HEK293 (cell line): ENCODE results near the gene QSOX1.

ENCODE experiments used
- CTCF ChIA-PET: fragments of 350-600 bp; formaldehyde crosslinking; extraction: SDS; loops from one replicate; lab custom pipeline; 2021; ENCODE audit warnings: antibody characterized with exemption; lab: Yijun Ruan, JAX
- POLR2A ChIA-PET: fragments of 300-600 bp; formaldehyde crosslinking; extraction: SDS; loops from one replicate; lab custom pipeline; 2020; ENCODE audit warnings: antibody characterized with exemption, inconsistent platforms; lab: Yijun Ruan, JAX
- H3K27ac ChIP-seq: fragments of 200-500 bp; sonication (Bioruptor generic); 2 replicates; pipeline ENCODE4 v1.5.1; 2014; ENCODE audit warnings: low read depth, low read length, control low read depth, inconsistent platforms; ENCODE audit errors: extremely low read depth
- H3K36me3 ChIP-seq, 2 experiments: fragments of 200-500 bp in 1 of 2; sonication (Bioruptor generic) in 1 of 2; 1 replicate in 1 of 2; 2 replicates in 1 of 2; pipeline ENCODE4 v1.5.1; 2014 to 2017; ENCODE audit warnings: inconsistent platforms in 2 of 2, low read length in 2 of 2; ENCODE audit not compliant: control insufficient read depth in 2 of 2, insufficient read depth in 1 of 2
- H3K4me1 ChIP-seq: fragments of 200-500 bp; sonication (Bioruptor generic); 2 replicates; pipeline ENCODE4 v1.5.1; 2014; ENCODE audit warnings: mild to moderate bottlenecking, low read length, inconsistent platforms; ENCODE audit not compliant: control insufficient read depth, insufficient read depth
- H3K4me3 ChIP-seq: 2 replicates; pipeline ENCODE4 v1.5.1; 2011; ENCODE audit warnings: low read depth, mild to moderate bottlenecking, control low read depth, low read length, moderate library complexity
- H3K9me3 ChIP-seq: fragments of 200-500 bp; sonication (Bioruptor generic); 2 replicates; pipeline ENCODE4 v1.5.1; 2014; ENCODE audit warnings: low read depth, low read length, inconsistent platforms; ENCODE audit not compliant: control insufficient read depth, insufficient read depth
- GLIS1 ChIP-seq: fragments of 450-650 bp; formaldehyde crosslinking; IDR thresholded peaks from 2 replicates; pipeline ENCODE4 v1.5.1; 2016; ENCODE audit warnings: missing biosample characterization, missing genetic modification characterization
- MEIS1 ChIP-seq: sonication (generic); formaldehyde crosslinking; IDR thresholded peaks from 2 replicates; pipeline ENCODE4 v1.8.1; 2022; ENCODE audit warnings: missing genetic modification reagents, mild to moderate bottlenecking, borderline replicate concordance
- PBX3 ChIP-seq: sonication (generic); formaldehyde crosslinking; IDR thresholded peaks from 2 replicates; pipeline ENCODE4 v1.8.1; 2022; ENCODE audit warnings: mild to moderate bottlenecking, moderate library complexity, missing genetic modification reagents
- PRDM10 ChIP-seq: fragments of 450-650 bp; formaldehyde crosslinking; IDR thresholded peaks from 2 replicates; pipeline ENCODE4 v1.5.1; 2016; ENCODE audit warnings: missing biosample characterization, missing genetic modification characterization
- ZBTB10 ChIP-seq: fragments of 450-650 bp; formaldehyde crosslinking; IDR thresholded peaks from 2 replicates; pipeline ENCODE4 v1.5.1; 2016; ENCODE audit warnings: missing biosample characterization, missing genetic modification characterization
- ZIC2 ChIP-seq: fragments of 450-650 bp; formaldehyde crosslinking; IDR thresholded peaks from 2 replicates; pipeline ENCODE4 v1.5.1; 2016; ENCODE audit warnings: missing biosample characterization, missing genetic modification characterization
- ZNF121 ChIP-seq: fragments of 450-650 bp; formaldehyde crosslinking; IDR thresholded peaks from 2 replicates; pipeline ENCODE4 v1.5.1; 2016; ENCODE audit warnings: missing biosample characterization, missing genetic modification characterization
- ZNF16 ChIP-seq: fragments of 450-650 bp; formaldehyde crosslinking; IDR thresholded peaks from 2 replicates; pipeline ENCODE4 v1.5.1; 2016; ENCODE audit warnings: low read depth, missing biosample characterization, missing genetic modification characterization
- ZNF341 ChIP-seq: fragments of 450-650 bp; formaldehyde crosslinking; IDR thresholded peaks from 2 replicates; pipeline ENCODE4; 2016; ENCODE audit warnings: low read depth, missing biosample characterization, missing genetic modification characterization
- ZNF366 ChIP-seq: fragments of 450-650 bp; formaldehyde crosslinking; conservative IDR thresholded peaks from 2 replicates; pipeline ENCODE4 v1.5.1; 2016; ENCODE audit warnings: missing biosample characterization, missing genetic modification characterization
- ZNF37A ChIP-seq: fragments of 450-650 bp; IDR thresholded peaks from 2 replicates; pipeline ENCODE4 v1.5.1; 2018; ENCODE audit warnings: missing biosample characterization, missing genetic modification characterization
- ZNF423 ChIP-seq: fragments of 450-650 bp; formaldehyde crosslinking; IDR thresholded peaks from 2 replicates; pipeline ENCODE4 v1.5.1; 2016; ENCODE audit warnings: missing biosample characterization, missing genetic modification characterization
- ZNF514 ChIP-seq: fragments of 450-650 bp; formaldehyde crosslinking; IDR thresholded peaks from 2 replicates; pipeline ENCODE4 v1.5.1; 2016; ENCODE audit warnings: missing biosample characterization, missing genetic modification characterization
- ZNF549 ChIP-seq: fragments of 450-650 bp; IDR thresholded peaks from 2 replicates; pipeline ENCODE4 v1.5.1; 2018; ENCODE audit warnings: missing biosample characterization, missing genetic modification characterization, mild to moderate bottlenecking, inconsistent platforms, moderate library complexity
- ZNF561 ChIP-seq: fragments of 450-650 bp; IDR thresholded peaks from 2 replicates; pipeline ENCODE4 v1.5.1; 2018; ENCODE audit warnings: missing biosample characterization, missing genetic modification characterization, borderline replicate concordance
- ZNF621 ChIP-seq: fragments of 450-650 bp; formaldehyde crosslinking; IDR thresholded peaks from 2 replicates; pipeline ENCODE4 v1.5.1; 2017; ENCODE audit warnings: missing biosample characterization, missing genetic modification characterization
- ZNF660 ChIP-seq: fragments of 450-650 bp; IDR thresholded peaks from 2 replicates; pipeline ENCODE4 v1.5.1; 2018; ENCODE audit warnings: missing biosample characterization, mild to moderate bottlenecking, missing genetic modification characterization
- ZNF677 ChIP-seq: fragments of 450-650 bp; IDR thresholded peaks from 2 replicates; pipeline ENCODE4 v1.5.0; 2018; ENCODE audit warnings: missing biosample characterization, mild to moderate bottlenecking, missing genetic modification characterization, moderate library complexity
- ZNF692 ChIP-seq: fragments of 450-650 bp; formaldehyde crosslinking; IDR thresholded peaks from 2 replicates; pipeline ENCODE4 v1.5.1; 2016; ENCODE audit warnings: missing biosample characterization, missing genetic modification characterization
- ZNF768 ChIP-seq: fragments of 450-650 bp; formaldehyde crosslinking; IDR thresholded peaks from 2 replicates; pipeline ENCODE4 v1.5.1; 2018; ENCODE audit warnings: missing biosample characterization, mild to moderate bottlenecking, missing genetic modification characterization
- ZSCAN4 ChIP-seq: fragments of 450-650 bp; formaldehyde crosslinking; IDR thresholded peaks from 2 replicates; pipeline ENCODE4 v1.5.1; 2017; ENCODE audit warnings: missing biosample characterization, missing genetic modification characterization

Gene QSOX1

GRCh38 chr1:180194546-180195207 lies 40.0 kb downstream of the QSOX1 start (continued):
- no peak for TF ChIP-seq PRDM10 (tag by site-specific recombination)
- peak; percentile 75 for TF ChIP-seq ZNF423
- TF ChIP-seq ZNF621 (tag by site-specific recombination), result no peak
- TF ChIP-seq ZNF514 (tag by site-specific recombination), result no peak
- peak; percentile 100 for TF ChIP-seq ZIC2
- no peak for TF ChIP-seq PBX3 (CRISPR knock-in tag)
- TF ChIP-seq ZBTB10 (tag by site-specific recombination), result no peak
- TF ChIP-seq ZNF677 (tag by site-specific recombination), result no peak
- TF ChIP-seq ZNF341 (tag by site-specific recombination), result peak; percentile 93
- TF ChIP-seq ZNF692, result no peak
- TF ChIP-seq GLIS1 (tag by site-specific recombination), result peak; percentile 50

GRCh38 chr1:180195401-180195800 lies 40.7 kb downstream of the QSOX1 start:
- ChIA-PET CTCF (interaction anchor here (0.6 to 2.7 kb wide), 3 partner anchors 58 to 283 kb away, joined by 3 to 12 read pairs (median 5); no protein-coding TSS in a partner anchor), POLR2A (no interaction called here)
- H3K36me3 ChIP-seq, result peaks cover 0 to 18% of the 10 kb centered on the region in 2 experiments; a peak in 1 of 3 replicates
- H3K4me1 ChIP-seq, result no peaks in the 10 kb centered on the region
- H3K9me3 ChIP-seq, result no peaks in the 10 kb centered on the region
- TF ChIP-seq ZNF561 (no peak), ZNF366 (tag by site-specific recombination) (no peak), ZNF768 (tag by site-specific recombination) (no peak), ZNF660 (tag by site-specific recombination) (no peak), ZNF16 (tag by site-specific recombination) (no peak), ZSCAN4 (tag by site-specific recombination) (no peak), ZNF121 (tag by site-specific recombination) (no peak), ZNF549 (tag by site-specific recombination) (no peak), ZNF37A (tag by site-specific recombination) (no peak), MEIS1 (CRISPR knock-in tag) (no peak)
- no peak overlapping the region for H3K4me3 ChIP-seq
- no peak overlapping the region for H3K27ac ChIP-seq
